Activated CD4-positive, alpha-beta T cell treated with anti-CD3 and anti-CD28 coated beads, Interleukin-2, amount 50 U/mL, for 1 hour (primary cell): ENCODE results near the gene ACAP1.
A peak's percentile ranks its signal among the peaks of the same experiment; 100 is the strongest.
"Not testable (repeated sequence)": the region's sequence is repeated elsewhere in the genome, so short reads cannot be mapped to it uniquely, and the experiment has no call there.

Experiments used
- DNase-seq: peaks from one replicate; pipeline ENCODE4 v3.0.0-alpha.2; 2020

The ACAP1 gene

GRCh38 chr17:7356756-7357155 lies 20.4 kb downstream of the ACAP1 start:
- no peak for DNase-seq

DNA sequence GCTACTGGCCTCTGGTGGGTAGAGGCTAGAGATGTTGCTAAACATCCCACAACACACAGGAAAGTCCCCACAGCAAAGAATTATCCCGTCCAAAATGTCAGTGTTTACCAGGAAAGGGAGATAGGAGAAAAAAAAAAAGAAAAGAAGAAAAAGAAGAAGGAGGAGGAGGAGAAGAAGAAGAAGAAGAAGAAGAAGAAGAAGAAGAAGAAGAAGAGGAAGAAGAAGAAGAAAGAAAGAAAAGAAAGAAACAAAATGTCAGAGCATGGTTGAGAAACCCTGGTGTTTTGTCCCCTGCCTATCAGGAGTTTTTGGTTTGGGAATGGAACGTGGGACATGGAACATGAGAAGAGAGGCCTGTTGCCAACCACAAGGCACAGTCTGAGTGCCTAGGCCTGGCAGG lies 21.1 kb downstream of the ACAP1 start:
- no peak for DNase-seq

- DNase-seq, result no peak
Observed at GRCh38 chr17:7361906-7362305, 25.6 kb downstream of the ACAP1 start.

DNA sequence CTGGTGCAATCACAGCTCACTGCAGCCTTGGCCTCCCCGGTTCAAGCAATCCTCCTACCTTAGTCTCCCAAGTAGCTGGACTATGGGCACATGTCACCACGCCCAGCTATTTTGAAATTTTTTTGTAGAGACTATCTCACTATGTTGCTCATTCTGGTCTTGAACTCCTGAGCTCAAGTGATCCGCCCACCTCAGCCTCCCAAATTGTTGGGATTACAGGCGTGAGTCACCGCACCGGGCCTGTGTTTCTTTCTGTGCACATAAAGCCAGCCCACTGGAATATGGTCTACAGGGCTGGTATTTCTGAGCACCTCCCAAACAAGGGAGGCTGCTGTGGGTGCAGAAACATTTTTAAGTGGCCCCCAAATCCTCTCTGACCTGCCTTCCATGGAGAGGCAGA lies 27.0 kb downstream of the ACAP1 start:
- no peak for DNase-seq

DNA sequence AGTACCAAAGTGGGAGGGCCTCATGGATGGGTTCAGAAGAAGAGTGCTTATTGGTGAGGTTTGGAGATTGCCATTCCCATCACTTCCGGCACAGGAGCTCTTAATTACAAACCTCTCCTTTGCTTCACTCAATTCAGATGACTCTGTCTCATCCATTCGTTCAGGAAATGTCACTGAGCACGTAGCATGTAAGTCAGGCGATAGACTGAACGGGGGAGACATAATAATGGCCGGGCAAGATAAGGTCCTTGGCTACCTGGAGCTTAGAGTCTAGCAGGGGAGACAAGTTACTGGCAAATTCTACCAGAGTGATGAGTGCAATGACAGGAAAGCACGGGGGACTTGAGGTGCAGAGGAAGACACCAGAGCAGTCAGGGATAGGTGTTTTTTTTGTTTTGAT lies 29.6 kb downstream of the ACAP1 start:
- DNase-seq, result not testable (repeated sequence)

DNA sequence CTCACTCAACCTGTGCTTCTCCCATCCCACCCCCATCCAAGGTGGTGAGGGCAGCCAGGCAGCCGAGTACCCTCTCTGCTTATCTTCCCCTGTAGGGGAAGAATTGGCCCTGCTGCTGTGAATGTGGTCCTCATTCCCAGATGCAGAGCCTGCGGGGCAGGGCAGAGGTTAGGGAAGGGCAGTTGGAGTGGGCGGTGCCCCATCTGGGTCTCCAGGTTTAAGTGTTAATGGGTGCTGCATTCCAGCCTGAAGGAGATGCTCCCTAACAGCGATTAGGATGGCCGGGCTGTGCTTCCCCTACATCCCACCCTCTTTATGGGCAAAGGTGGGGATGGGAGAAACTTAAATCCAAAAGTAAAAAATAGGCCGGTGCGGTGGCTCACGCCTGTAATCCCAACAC lies 30.8 kb downstream of the ACAP1 start:
- no peak for DNase-seq

DNA sequence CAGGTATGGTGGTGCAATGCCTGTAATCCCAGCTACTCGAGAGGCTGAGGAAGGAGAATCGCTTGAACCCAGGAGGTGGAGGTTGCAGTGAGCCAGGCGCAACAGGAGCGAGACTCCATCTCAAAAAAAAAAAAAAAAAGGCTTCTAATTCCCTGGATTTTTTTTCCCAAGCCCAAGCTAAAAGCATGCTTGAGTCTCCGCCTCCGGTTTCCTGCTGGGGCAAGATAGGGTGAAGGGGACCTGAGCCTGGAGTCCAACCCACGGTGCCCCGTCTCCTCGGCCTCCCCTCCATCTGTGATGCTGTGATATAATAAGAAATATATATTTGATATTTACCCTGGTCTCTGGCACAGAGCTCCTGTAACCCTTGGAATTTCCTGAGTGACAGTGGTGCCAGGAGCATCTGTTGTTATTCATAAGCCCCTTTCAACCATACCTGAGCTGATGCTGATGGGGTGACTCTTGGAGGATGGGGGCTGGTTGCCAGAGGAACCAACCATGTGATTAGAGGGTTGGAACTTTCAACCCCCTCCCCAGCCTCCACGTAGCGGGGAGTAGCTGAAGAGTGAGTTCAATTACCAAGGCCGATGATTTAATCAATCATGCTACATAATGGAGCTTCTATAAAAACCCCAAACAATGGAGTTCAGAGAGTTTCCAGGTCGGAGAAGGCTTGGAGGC lies 31.7 kb downstream of the ACAP1 start:
- DNase-seq, result no peak

- DNase-seq, result not testable (repeated sequence)
Observed at GRCh38 chr17:7368599-7368994, 32.3 kb downstream of the ACAP1 start.

- DNase-seq, result no peak
Observed at GRCh38 chr17:7369825-7370224, 33.5 kb downstream of the ACAP1 start.

DNA sequence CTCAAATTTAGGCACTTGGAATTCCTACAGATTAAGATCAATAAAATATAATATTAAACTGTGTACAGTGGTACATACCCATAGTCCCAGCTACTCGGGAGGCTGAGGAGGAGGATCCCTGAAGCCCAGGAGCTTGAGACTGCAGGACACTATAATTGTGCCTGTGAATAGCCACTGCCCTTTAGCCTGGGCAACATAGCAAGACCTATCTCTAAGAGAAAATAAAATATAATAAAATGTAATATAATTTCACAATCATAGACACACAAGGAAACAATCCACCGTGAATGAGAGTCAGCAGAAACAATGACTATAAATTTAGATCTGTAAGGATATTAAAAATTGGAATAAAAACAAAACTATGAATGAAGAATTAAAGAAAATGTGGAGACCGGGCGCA lies 34.5 kb downstream of the ACAP1 start:
- no peak for DNase-seq

GRCh38 chr17:7374353-7374752 lies 38.0 kb downstream of the ACAP1 start:
- DNase-seq, result no peak

DNA sequence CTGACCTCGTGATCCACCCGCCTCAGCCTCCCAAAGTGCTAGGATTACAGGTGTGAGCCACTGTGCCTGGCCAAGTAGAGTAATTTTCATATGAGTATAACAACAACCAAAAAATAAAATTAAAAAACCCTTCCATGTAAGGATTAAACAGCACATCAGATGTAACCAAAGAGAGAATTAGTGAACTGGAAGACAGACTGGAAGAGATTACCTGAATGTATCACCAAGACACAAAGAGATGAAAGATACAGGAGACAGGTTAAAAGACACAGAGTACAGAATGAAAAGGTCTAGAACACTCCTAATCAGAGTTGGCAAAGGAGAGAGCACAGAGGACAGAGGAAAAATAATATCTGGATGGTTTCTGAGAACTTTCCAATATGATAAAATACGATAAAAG lies 42.8 kb downstream of the ACAP1 start:
- DNase-seq, result no peak

GRCh38 chr17:7380321-7380720 lies 44.0 kb downstream of the ACAP1 start:
- DNase-seq, result no peak

- no peak for DNase-seq
Observed at GRCh38 chr17:7380855-7381683, 44.7 kb downstream of the ACAP1 start, which contains the start of gene TNK1. Gene TNK1, plus strand, starts transcription at chr17:7381089. Its CDS starts 1,838 bp downstream, at chr17:7382927.

DNA sequence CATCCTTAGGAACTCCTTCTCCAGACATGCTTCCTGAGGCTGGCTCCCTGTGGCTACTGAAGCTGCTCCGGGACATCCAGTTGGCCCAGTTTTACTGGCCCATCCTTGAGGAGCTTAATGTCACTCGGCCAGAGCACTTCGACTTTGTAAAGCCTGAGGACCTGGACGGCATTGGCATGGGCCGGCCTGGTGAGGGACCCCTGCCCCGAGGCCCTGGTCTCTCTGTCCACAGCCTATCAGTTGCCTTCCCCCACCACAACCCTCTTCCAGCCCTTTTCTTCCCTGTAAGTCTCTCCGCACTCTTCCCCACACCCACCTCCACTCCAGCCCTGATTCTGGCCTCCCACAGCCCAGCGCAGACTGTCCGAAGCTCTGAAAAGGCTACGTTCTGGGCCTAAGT lies 46.6 kb downstream of the ACAP1 start:
- no peak for DNase-seq

GRCh38 chr17:7383371-7383741 lies 47.0 kb downstream of the ACAP1 start:
- DNase-seq, result no peak

- DNase-seq, result peak; percentile 76
Observed at GRCh38 chr17:7383742-7384488, 47.6 kb downstream of the ACAP1 start.

GRCh38 chr17:7384489-7385081 lies 48.3 kb downstream of the ACAP1 start:
- no peak for DNase-seq

GRCh38 chr17:7388856-7389255 lies 52.5 kb downstream of the ACAP1 start:
- no peak for DNase-seq

DNA sequence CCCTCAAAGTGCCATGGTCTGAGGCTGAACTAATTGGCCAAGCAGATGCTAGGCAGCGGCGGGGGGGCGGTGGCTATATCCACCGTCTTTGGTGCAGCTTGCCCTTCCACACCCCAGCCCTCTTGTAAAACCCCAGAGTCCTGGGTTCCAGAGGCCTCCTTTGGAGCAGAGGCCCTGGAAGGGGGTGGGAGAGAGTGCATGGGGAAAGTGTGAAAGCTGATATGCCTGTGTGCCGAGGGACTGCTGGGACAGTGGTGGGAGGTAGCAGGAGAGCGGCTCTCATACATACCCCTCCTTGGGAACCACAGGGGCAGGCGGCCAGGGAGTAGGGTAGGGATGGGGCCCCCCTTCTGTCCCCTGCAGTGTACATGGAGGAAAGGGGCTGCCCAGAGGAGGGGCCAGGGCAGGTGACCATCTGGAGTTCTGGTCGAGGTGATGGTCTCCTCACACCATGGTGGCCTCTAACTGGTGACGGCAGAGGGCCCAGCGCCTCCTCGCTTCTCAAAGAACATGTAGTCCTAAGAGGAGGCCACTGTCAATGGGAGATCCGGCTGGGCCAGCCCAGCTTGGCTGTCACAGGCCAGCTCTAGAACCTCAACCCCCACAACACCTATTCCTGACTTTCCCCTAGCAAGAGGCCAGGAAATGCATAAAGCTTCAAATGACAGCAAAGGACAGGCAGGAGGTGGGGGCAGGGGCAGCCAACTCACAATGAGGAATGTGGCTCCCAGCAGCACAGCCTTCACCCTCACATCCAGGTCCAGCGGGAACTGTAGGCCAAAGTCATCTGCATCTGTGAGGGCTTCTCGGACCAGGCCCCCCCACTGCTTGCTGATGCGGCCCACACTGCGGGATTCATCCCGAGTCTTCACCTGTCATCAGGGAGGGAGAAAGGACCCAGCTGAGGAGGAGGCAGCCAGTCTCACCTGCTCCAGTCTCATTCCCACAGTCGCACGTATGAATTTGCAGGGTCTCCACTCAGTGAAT lies 53.9 kb downstream of the ACAP1 start:
- DNase-seq, result no peak

DNA sequence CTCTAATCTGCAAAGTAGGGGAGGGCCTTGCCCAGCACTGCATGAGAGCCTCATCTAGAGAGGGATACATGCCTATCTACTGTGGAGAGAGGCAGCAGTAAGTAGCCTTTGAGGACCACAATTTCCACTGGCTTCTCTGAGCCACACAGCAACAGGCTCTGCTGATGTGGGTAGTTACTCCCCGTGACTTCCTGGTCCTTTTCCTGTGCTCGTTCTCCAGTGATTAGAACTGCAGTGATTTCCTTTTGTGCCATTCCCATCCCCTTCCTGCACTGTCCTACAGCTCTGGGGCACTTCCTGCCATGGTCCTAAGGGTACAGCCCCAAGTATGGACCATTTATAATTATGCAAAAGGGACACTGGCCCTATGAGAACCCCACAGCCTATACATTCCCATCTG lies 55.0 kb downstream of the ACAP1 start:
- DNase-seq, result no peak
